ENCODE data around the gene TMEM179. TPM values are rescaled to one million over a fixed set of nuclear protein-coding genes. Genes with fewer than 3 reads are reported as not detected.

TMEM179 gene
- total RNA-seq, 1 experiment from 2014 or later: not detected

DNA sequence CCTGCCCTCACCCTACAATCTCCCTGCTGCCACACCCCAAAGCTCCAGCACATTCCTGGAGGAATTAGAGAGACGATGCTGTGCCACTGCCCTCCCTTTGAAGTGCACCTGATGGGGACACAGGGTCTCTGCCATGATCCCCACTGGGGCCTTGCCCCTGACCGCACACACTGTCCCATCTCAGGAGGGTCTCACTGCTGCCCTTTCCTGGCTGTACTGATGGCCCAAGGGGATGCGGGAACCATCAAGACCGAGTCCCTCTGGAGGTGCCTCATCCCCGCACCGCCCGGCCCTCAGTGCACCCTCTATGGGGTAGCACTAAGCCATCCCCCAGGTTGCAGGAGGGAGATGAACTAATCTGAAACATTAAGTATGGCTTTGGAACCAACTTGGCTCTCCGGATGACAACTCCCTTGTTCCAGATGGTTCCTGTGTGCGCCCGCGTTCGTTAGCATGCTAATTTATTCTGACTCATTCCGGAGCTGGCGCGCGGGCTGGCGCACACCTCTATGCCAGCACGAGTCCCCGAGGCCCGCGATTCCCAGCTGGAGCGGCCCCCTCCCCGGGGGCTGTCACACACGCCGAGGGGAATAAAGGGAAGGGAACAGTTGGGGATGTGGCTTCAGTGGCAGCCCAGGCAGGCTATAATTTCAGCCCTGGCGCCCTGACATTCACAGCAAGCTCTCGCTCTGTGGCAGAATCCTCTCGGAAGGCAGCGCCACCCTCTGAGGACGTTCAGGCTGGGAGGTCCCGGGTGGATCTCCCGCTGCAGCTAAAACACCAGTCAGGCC, 59.2 kb downstream of the TMEM179 start:
- Histone ChIP-seq H3K9me3 (ENCODE audit: low read length) (no peaks in the 10 kb centered on the region), H3K27ac (ENCODE audit: low read length) (no peak overlapping the region), H4K20me1 (ENCODE audit: low read length) (no peaks in the 10 kb centered on the region), H3K79me2 (ENCODE audit: low read length) (no peaks in the 10 kb centered on the region), H3K4me1 (ENCODE audit: insufficient read depth, low read length) (no peaks in the 10 kb centered on the region), H3K27me3 (ENCODE audit: low read length) (peaks cover 86% of the 10 kb centered on the region), H2AFZ (ENCODE audit: low read length) (no peak overlapping the region), H3F3A (ENCODE audit: low read length, unreplicated experiment) (no peaks in the 10 kb centered on the region), H3K9ac (ENCODE audit: low read length) (no peak overlapping the region), H3K9me2 (replicated peaks; ENCODE audit: low read length) (no peaks in the 10 kb centered on the region), H3K36me3 (ENCODE audit: low read depth, low read length) (no peaks in the 10 kb centered on the region), H3K4me2 (ENCODE audit: low read length) (no peak overlapping the region), H3K4me3 (ENCODE audit: low read length) (no peak overlapping the region)
- intact Hi-C loops (cut with micrococcal nuclease): no loop called here
- ChIA-PET CTCF (no interaction called here), POLR2A (ENCODE audit: unreplicated experiment) (no interaction called here)
- no TSS peak for BruUV-seq (replicated peaks)
- DNase-seq (no peak), ATAC-seq (no peak)
- TF ChIP-seq, protein P1, sequence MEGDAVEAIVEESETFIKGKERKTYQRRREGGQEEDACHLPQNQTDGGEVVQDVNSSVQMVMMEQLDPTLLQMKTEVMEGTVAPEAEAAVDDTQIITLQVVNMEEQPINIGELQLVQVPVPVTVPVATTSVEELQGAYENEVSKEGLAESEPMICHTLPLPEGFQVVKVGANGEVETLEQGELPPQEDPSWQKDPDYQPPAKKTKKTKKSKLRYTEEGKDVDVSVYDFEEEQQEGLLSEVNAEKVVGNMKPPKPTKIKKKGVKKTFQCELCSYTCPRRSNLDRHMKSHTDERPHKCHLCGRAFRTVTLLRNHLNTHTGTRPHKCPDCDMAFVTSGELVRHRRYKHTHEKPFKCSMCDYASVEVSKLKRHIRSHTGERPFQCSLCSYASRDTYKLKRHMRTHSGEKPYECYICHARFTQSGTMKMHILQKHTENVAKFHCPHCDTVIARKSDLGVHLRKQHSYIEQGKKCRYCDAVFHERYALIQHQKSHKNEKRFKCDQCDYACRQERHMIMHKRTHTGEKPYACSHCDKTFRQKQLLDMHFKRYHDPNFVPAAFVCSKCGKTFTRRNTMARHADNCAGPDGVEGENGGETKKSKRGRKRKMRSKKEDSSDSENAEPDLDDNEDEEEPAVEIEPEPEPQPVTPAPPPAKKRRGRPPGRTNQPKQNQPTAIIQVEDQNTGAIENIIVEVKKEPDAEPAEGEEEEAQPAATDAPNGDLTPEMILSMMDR (conservative IDR thresholded peaks at IDR 0.05; ENCODE audit: low read depth, low read length): no peak
- no peak for TF ChIP-seq EZH2phosphoT487 (IDR thresholded peaks at IDR 0.05; ENCODE audit: borderline replicate concordance, low read length)
- no peak for TF ChIP-seq EZH2 (IDR thresholded peaks at IDR 0.05; ENCODE audit: low read length, unreplicated experiment)

DNA sequence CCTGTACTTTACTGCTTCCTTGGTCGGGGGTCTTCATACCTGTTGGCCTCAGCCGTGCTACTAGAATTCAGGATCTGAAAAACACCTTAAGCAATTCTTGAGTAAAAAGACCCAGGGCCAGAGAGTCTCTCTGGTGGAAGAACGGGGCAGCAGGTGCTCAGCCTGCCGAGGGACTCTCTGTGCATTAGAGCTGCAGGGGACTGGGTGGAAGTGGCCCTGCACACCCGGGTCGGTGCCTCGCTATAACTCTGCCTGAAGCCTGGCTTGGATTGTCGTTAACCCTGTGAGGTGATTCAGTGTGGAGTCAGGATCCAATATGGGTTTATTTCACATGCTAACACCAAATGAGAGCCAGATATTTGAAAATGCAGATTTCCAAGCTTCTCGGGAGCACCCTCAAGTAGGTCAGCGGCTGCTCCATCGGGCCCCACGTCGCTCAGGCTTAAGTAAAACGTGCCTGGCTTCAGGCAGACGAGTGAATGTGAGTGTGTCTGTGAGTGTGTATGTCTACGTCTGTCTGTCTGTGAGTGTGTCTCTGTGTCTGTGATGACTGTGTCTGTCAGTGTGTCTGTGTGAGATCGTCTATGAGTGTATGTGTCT, 60.1 kb downstream of the TMEM179 start:
- Histone ChIP-seq H3K9me2 (replicated peaks; ENCODE audit: low read length) (no peaks in the 10 kb centered on the region), H3K4me1 (ENCODE audit: insufficient read depth, low read length) (no peaks in the 10 kb centered on the region), H3K9ac (ENCODE audit: low read length) (no peak overlapping the region), H3K4me2 (ENCODE audit: low read length) (no peak overlapping the region), H3K27me3 (ENCODE audit: low read length) (peaks cover 84% of the 10 kb centered on the region), H3K4me3 (ENCODE audit: low read length) (no peak overlapping the region), H3F3A (ENCODE audit: low read length, unreplicated experiment) (no peaks in the 10 kb centered on the region), H3K36me3 (ENCODE audit: low read depth, low read length) (no peaks in the 10 kb centered on the region), H2AFZ (ENCODE audit: low read length) (no peak overlapping the region), H3K27ac (ENCODE audit: low read length) (no peak overlapping the region), H3K9me3 (ENCODE audit: low read length) (no peaks in the 10 kb centered on the region), H4K20me1 (ENCODE audit: low read length) (no peaks in the 10 kb centered on the region), H3K79me2 (ENCODE audit: low read length) (no peaks in the 10 kb centered on the region)
- ChIA-PET CTCF (no interaction called here), POLR2A (ENCODE audit: unreplicated experiment) (no interaction called here)
- intact Hi-C loops (cut with micrococcal nuclease): no loop called here
- no peak for TF ChIP-seq EZH2phosphoT487 (IDR thresholded peaks at IDR 0.05; ENCODE audit: borderline replicate concordance, low read length)
- TF ChIP-seq, protein P1 (conservative IDR thresholded peaks at IDR 0.05; ENCODE audit: low read depth, low read length): no peak
- TF ChIP-seq EZH2 (IDR thresholded peaks at IDR 0.05; ENCODE audit: low read length, unreplicated experiment): no peak
- BruUV-seq (replicated peaks): no TSS peak
- ATAC-seq (no peak), DNase-seq (no peak)
